ENCODE data around the gene RUNX2.

GRCh38 chr6:45707176-45707575 lies 379.0 kb downstream of the RUNX2 start:
- TF ChIP-seq CTCF (IDR thresholded peaks at IDR 0.05) = no peak
- no peak for TF ChIP-seq POLR2A (IDR thresholded peaks at IDR 0.05)
